ENCODE measurements around the gene SYMPK. TPM values are rescaled to one million over a fixed set of nuclear protein-coding genes. Genes with fewer than 3 reads are reported as not detected.

The SYMPK gene
- total RNA-seq, 2 experiments from 2014 or later, result 63.3 to 65.0 TPM

GRCh38 chr19:45821570-45821969 is 41.4 kb downstream of the SYMPK start:
- peaks cover 6% of the 10 kb centered on the region for H3K4me1 Mint-ChIP-seq (ENCODE audit: low read depth)
- Histone ChIP-seq H3K4me3 (ENCODE audit: low read length) (no peak overlapping the region), H3K27me3 (ENCODE audit: control insufficient read depth in 1 of 2, insufficient read depth in 2 of 2, low read length in 2 of 2) (no peaks in the 10 kb centered on the region), H3K4me1 (ENCODE audit: insufficient read depth, low read length) (peaks cover 8% of the 10 kb centered on the region), H3K9me3 (ENCODE audit: control insufficient read depth in 1 of 2, insufficient read depth in 1 of 2, low read length in 2 of 2) (no peaks in the 10 kb centered on the region), H3K36me3 (ENCODE audit: insufficient read depth, low read length) (peaks cover 48% of the 10 kb centered on the region), H3K27ac (ENCODE audit: low read depth in 1 of 2, low read length in 2 of 2) (no peak overlapping the region)
- ATAC-seq (ENCODE audit: poor library complexity) (no peak), DNase-seq (no peak)
- intact Hi-C loops (cut with DNase I, micrococcal nuclease), result no loop called here
- H3K36me3 Mint-ChIP-seq (ENCODE audit: low read depth), result peaks cover 31% of the 10 kb centered on the region
- POLR2A ChIA-PET, result no interaction called here
- no peak overlapping the region for H3K4me3 Mint-ChIP-seq
- no peak overlapping the region for H3K27ac Mint-ChIP-seq
- TF ChIP-seq, protein P1, sequence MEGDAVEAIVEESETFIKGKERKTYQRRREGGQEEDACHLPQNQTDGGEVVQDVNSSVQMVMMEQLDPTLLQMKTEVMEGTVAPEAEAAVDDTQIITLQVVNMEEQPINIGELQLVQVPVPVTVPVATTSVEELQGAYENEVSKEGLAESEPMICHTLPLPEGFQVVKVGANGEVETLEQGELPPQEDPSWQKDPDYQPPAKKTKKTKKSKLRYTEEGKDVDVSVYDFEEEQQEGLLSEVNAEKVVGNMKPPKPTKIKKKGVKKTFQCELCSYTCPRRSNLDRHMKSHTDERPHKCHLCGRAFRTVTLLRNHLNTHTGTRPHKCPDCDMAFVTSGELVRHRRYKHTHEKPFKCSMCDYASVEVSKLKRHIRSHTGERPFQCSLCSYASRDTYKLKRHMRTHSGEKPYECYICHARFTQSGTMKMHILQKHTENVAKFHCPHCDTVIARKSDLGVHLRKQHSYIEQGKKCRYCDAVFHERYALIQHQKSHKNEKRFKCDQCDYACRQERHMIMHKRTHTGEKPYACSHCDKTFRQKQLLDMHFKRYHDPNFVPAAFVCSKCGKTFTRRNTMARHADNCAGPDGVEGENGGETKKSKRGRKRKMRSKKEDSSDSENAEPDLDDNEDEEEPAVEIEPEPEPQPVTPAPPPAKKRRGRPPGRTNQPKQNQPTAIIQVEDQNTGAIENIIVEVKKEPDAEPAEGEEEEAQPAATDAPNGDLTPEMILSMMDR (IDR thresholded peaks at IDR 0.05), result no peak
- H3K27me3 Mint-ChIP-seq, result peaks cover 4% of the 10 kb centered on the region
- H3K9me3 Mint-ChIP-seq, result no peaks in the 10 kb centered on the region
- CTCF ChIA-PET, result no interaction called here

GRCh38 chr19:45821103-45821521 is 41.8 kb downstream of the SYMPK start:
- Mint-ChIP-seq H3K36me3 (ENCODE audit: low read depth) (peaks cover 26% of the 10 kb centered on the region), H3K27me3 (peaks cover 4% of the 10 kb centered on the region), H3K4me3 (no peak overlapping the region), H3K27ac (no peak overlapping the region), H3K9me3 (no peaks in the 10 kb centered on the region), H3K4me1 (ENCODE audit: low read depth) (peaks cover 6% of the 10 kb centered on the region)
- POLR2A ChIA-PET, result no interaction called here
- Histone ChIP-seq H3K27me3 (ENCODE audit: control insufficient read depth in 1 of 2, insufficient read depth in 2 of 2, low read length in 2 of 2) (no peaks in the 10 kb centered on the region), H3K36me3 (ENCODE audit: insufficient read depth, low read length) (peaks cover 43% of the 10 kb centered on the region), H3K9me3 (ENCODE audit: control insufficient read depth in 1 of 2, insufficient read depth in 1 of 2, low read length in 2 of 2) (no peaks in the 10 kb centered on the region), H3K27ac (ENCODE audit: low read depth in 1 of 2, low read length in 2 of 2) (no peak overlapping the region), H3K4me1 (ENCODE audit: insufficient read depth, low read length) (peaks cover 10% of the 10 kb centered on the region), H3K4me3 (ENCODE audit: low read length) (no peak overlapping the region)
- TF ChIP-seq, protein P1 (IDR thresholded peaks at IDR 0.05), result no peak
- DNase-seq, result no peak
- intact Hi-C loops (cut with DNase I, micrococcal nuclease), result no loop called here
- no peak for ATAC-seq (ENCODE audit: poor library complexity)
- CTCF ChIA-PET, result no interaction called here

DNA sequence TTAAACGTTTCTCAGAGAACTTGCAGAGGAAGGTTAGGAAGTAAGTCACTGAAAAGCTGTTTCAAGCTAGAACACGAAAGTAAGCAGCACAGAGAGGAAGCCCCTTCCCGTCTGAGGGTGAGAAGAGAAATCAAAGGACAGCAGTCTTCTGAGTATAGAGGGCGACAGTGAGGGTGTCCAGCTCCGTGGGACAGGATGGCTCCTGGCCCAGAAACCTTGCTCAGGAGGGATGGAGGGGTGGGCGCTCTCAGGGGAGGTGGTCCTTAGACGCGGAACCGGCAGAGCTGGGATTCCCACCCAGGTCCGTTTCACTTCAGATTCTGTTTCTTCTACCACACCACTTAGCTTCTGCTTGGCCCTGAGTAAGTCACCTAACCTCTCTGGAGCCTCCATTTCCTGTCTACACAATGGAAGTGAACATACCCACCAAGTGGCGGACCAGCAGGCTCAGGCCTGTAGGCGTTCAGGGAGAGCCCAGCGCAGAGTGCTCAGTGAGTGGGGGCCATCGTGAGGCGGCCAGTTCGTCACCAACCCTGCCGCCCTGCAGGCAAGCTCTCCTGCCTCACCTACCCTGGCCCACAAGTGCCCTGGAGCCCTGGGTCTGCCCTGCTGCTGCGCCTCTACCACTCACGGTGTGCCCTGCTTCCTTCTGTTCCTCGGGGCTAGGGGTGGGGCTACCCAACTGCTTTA is 42.4 kb downstream of the SYMPK start:
- H3K4me3 Mint-ChIP-seq, result no peak overlapping the region
- Histone ChIP-seq H3K4me3 (ENCODE audit: low read length) (no peak overlapping the region), H3K9me3 (ENCODE audit: control insufficient read depth in 1 of 2, insufficient read depth in 1 of 2, low read length in 2 of 2) (no peaks in the 10 kb centered on the region), H3K4me1 (ENCODE audit: insufficient read depth, low read length) (peaks cover 16% of the 10 kb centered on the region), H3K27me3 (ENCODE audit: control insufficient read depth in 1 of 2, insufficient read depth in 2 of 2, low read length in 2 of 2) (no peaks in the 10 kb centered on the region), H3K27ac (ENCODE audit: low read depth in 1 of 2, low read length in 2 of 2) (no peak overlapping the region), H3K36me3 (ENCODE audit: insufficient read depth, low read length) (peaks cover 37% of the 10 kb centered on the region)
- DNase-seq (no peak), ATAC-seq (ENCODE audit: poor library complexity) (no peak)
- ChIA-PET CTCF (no interaction called here), POLR2A (interaction anchor here (1.1 to 1.2 kb wide), 2 partner anchors 43 to 50 kb away, joined by 3 read pairs; no protein-coding TSS in a partner anchor)
- intact Hi-C loops (cut with DNase I, micrococcal nuclease), result no loop called here
- H3K4me1 Mint-ChIP-seq (ENCODE audit: low read depth), result peaks cover 6% of the 10 kb centered on the region
- H3K27ac Mint-ChIP-seq, result no peak overlapping the region
- peaks cover 4% of the 10 kb centered on the region for H3K27me3 Mint-ChIP-seq
- H3K36me3 Mint-ChIP-seq (ENCODE audit: low read depth), result peaks cover 22% of the 10 kb centered on the region
- TF ChIP-seq, protein P1 (IDR thresholded peaks at IDR 0.05), result no peak
- H3K9me3 Mint-ChIP-seq, result no peaks in the 10 kb centered on the region
